ENCODE data around the gene ARHGAP18.

GRCh38 chr6:129597023-129597713 lies 112.8 kb downstream of the ARHGAP18 start:
- TF ChIP-seq CTCF (IDR thresholded peaks at IDR 0.05; ENCODE audit: low read depth, low read length, missing input control) (no peak), REST (IDR thresholded peaks at IDR 0.05) (no peak), JUND (IDR thresholded peaks at IDR 0.05) (no peak), ZBTB33 (IDR thresholded peaks at IDR 0.05) (no peak)

Measured in liver (tissue), 3 donors.